HepG2 (cell line): ENCODE results near the gene INSL4. TPM values are rescaled to one million over a fixed set of nuclear protein-coding genes. Genes with fewer than 3 reads are reported as not detected.

Experiments used
- ATF1 ChIP-seq: IDR thresholded peaks from 2 replicates; pipeline ENCODE4 v1.6.1; 2016; ENCODE audit warnings: mild to moderate bottlenecking, control low read depth
- CBX2 ChIP-seq, 2 experiments: fragments of 200-600 bp in 1 of 2; sonication (generic); formaldehyde crosslinking in 1 of 2; IDR thresholded peaks; 2 replicates each; pipeline versions ENCODE4 v1.7.0 to v1.8.1; 2018 to 2022; ENCODE audit warnings: low read depth in 2 of 2, low read length in 1 of 2, mild to moderate bottlenecking in 1 of 2, missing genetic modification reagents in 1 of 2
- CCAR2 ChIP-seq: fragments of 200-400 bp; formaldehyde crosslinking; optimal IDR thresholded peaks from 2 replicates; pipeline ENCODE3; 2018; ENCODE audit warnings: low read depth, mild to moderate bottlenecking, low read length, moderate library complexity
- ESRRA ChIP-seq: sonication (generic); formaldehyde crosslinking; IDR thresholded peaks from 2 replicates; pipeline ENCODE4 v1.5.1; 2020; ENCODE audit warnings: mild to moderate bottlenecking, low read depth, missing genetic modification reagents
- FOXO4 ChIP-seq: sonication (generic); formaldehyde crosslinking; conservative IDR thresholded peaks from 2 replicates; pipeline ENCODE4 v1.8.1; 2023; ENCODE audit warnings: missing genetic modification reagents
- HMG20B ChIP-seq: conservative IDR thresholded peaks from 2 replicates; pipeline ENCODE4 v1.6.1; 2016; ENCODE audit warnings: missing genetic modification reagents, missing compliant biosample characterization
- HNRNPLL ChIP-seq: fragments of 200-400 bp; formaldehyde crosslinking; IDR thresholded peaks from 2 replicates; pipeline ENCODE4 v1.6.1; 2017; ENCODE audit warnings: mild to moderate bottlenecking, low read depth, low read length; ENCODE audit not compliant: poor library complexity, severe bottlenecking
- KLF13 ChIP-seq: sonication (generic); formaldehyde crosslinking; IDR thresholded peaks from 2 replicates; pipeline ENCODE4 v1.4.0; 2020; ENCODE audit warnings: mild to moderate bottlenecking, missing genetic modification reagents
- NFAT5 ChIP-seq: sonication (generic); formaldehyde crosslinking; IDR thresholded peaks from 2 replicates; pipeline ENCODE4 v1.4.0; 2020; ENCODE audit warnings: missing genetic modification reagents
- RAD21 ChIP-seq: fragments of 450-650 bp; formaldehyde crosslinking; IDR thresholded peaks from 2 replicates; pipeline ENCODE4 v1.5.0; 2020; ENCODE audit warnings: mild to moderate bottlenecking
- STAG1 ChIP-seq: sonication (generic); formaldehyde crosslinking; IDR thresholded peaks from 2 replicates; pipeline ENCODE4 v1.4.0; 2020; ENCODE audit warnings: missing genetic modification reagents
- TBX3 ChIP-seq: fragments of 450-650 bp; IDR thresholded peaks from 2 replicates; pipeline ENCODE4 v1.6.1; 2017; ENCODE audit warnings: antibody characterized with exemption, mild to moderate bottlenecking, inconsistent platforms, borderline replicate concordance
- TFAP4 ChIP-seq: sonication (generic); IDR thresholded peaks from 2 replicates; pipeline ENCODE4 v1.6.1; 2016; ENCODE audit warnings: low read depth, borderline replicate concordance
- ZNF20 ChIP-seq: sonication (generic); formaldehyde crosslinking; IDR thresholded peaks from 2 replicates; pipeline ENCODE4 v1.4.0; 2020; ENCODE audit warnings: mild to moderate bottlenecking, moderate library complexity, missing genetic modification reagents
- ZNF770 ChIP-seq: sonication (generic); formaldehyde crosslinking; IDR thresholded peaks from 2 replicates; pipeline ENCODE4 v1.5.0; 2020; ENCODE audit warnings: mild to moderate bottlenecking, missing genetic modification reagents
- ZNF777 ChIP-seq: sonication (generic); formaldehyde crosslinking; IDR thresholded peaks from 2 replicates; pipeline ENCODE4 v1.4.0; 2020; ENCODE audit warnings: missing genetic modification reagents
- polyA plus RNA-seq, 8 experiments: library from polyadenylated mRNA; depleted of rRNA in 3 of 8; stranded (reverse) in 7 of 8; unstranded in 1 of 8; fragments of >200 nt; fragmentation: Illumina TruSeq in 4 of 8; extraction: Trizol in 4 of 8; gene quantifications; 2 replicates each; pipeline versions ENCODE4 v1.2.1 to v1.2.3, GENCODE V29; 2011 to 2016; ENCODE audit warnings: low read depth in 4 of 8, missing spikeins in 1 of 8, mixed read lengths in 1 of 8; ENCODE audit not compliant: insufficient read depth in 1 of 8
- total RNA-seq, 5 experiments: library from RNA; depleted of rRNA; stranded (reverse); fragments of >200 nt; fragmentation: Illumina TruSeq; extraction: Trizol; gene quantifications; 2 replicates each; pipeline ENCODE4 v1.2.3, GENCODE V29; 2016; ENCODE audit warnings: low read depth in 1 of 5
- TF ChIP-seq, protein P1 (sequence below): sonication (generic); formaldehyde crosslinking; IDR thresholded peaks from 2 replicates; pipeline ENCODE4 v1.4.0; 2020; ENCODE audit warnings: mild to moderate bottlenecking, missing genetic modification reagents

The INSL4 gene
- total and polyA plus RNA-seq, 2 of the 13 experiments (the other 11 are each of a cell fraction or from before 2014, with no cell fraction given) = not detected

DNA sequence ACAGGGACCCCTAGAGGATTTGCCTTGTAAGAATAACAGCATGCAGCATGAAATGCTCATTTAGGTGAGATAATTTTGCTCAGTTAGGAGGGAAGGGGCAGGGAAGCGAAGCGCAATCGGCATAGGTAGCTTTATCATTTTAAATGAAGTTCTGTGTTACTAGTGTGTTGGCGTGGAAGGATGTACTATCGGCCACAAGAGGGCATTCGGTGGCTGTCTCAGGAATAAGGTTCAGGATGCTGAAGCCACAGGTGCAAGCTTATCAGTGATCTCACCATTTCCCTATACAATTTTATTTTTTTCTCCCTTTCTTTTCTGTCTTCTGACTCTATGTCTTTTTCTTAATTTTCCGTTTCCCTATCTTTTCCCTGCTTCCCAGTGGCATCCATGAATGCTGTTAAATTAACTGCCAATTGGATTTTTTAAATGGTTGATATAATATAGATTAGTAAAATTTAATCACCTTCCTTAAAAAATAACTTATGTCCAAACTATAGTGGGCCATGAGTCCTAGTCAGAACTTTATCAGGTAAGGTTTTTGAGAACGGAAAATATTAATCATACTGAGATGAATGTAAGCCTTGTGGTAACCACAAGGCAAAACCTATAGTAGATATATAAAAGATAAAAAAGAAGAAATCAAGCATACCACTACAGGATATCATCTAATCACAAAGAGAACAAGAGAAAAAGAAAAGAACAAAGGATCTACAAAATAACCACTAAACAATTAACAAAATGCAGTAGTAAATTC is 44.6 kb upstream of the INSL4 start (continued):
- TF ChIP-seq NFAT5 (CRISPR knock-in tag) (no peak), RAD21 (CRISPR knock-in tag) (peak; percentile 67), ESRRA (CRISPR knock-in tag) (no peak), HNRNPLL (no peak), FOXO4 (0 out of 2 replicates have a peak, but pooled peaks have one; percentile 59), TFAP4 (no peak), STAG1 (CRISPR knock-in tag) (peak; percentile 86), KLF13 (CRISPR knock-in tag) (no peak), ZNF777 (CRISPR knock-in tag) (no peak), CBX2 (IDR thresholded peaks at IDR 0.05; ENCODE audit: low read depth, low read length) (no peak), CBX2 (CRISPR knock-in tag; IDR thresholded peaks at IDR 0.05; ENCODE audit: low read depth) (no peak), ZNF20 (no peak), HMG20B (no peak), TBX3 (no peak), ATF1 (CRISPR knock-in tag) (no peak), ZNF770 (CRISPR knock-in tag) (no peak), CCAR2 (no peak)
- TF ChIP-seq, protein P1, sequence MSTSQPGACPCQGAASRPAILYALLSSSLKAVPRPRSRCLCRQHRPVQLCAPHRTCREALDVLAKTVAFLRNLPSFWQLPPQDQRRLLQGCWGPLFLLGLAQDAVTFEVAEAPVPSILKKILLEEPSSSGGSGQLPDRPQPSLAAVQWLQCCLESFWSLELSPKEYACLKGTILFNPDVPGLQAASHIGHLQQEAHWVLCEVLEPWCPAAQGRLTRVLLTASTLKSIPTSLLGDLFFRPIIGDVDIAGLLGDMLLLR (CRISPR knock-in tag) = no peak
